Endothelial cell of umbilical vein (primary cell): ENCODE measurements around the gene RBM4B. TPM values are rescaled to one million over a fixed set of nuclear protein-coding genes. Genes with fewer than 3 reads are reported as not detected.

Experiments used
- BruUV-seq: library from RNA; stranded (reverse); fragments of 400-500 nt; replicated peaks from 2 replicates; lab custom pipeline; 2021; lab: Mats Ljungman, UMichigan
- CTCF ChIA-PET: fragments of 300-600, 350-600 bp; sonication (Branson Sonifier 250); formaldehyde crosslinking; loops from one replicate; lab custom pipeline; 2021; ENCODE audit warnings: antibody characterized with exemption, inconsistent platforms; lab: Charles Lee
- POLR2A ChIA-PET: fragments of 300-600, 350-600 bp; sonication (Branson Sonifier 250); formaldehyde crosslinking; loops from one replicate; lab custom pipeline; 2021; ENCODE audit warnings: antibody characterized with exemption, inconsistent platforms; lab: Charles Lee
- DNase-seq: peaks from one replicate; pipeline ENCODE4 v3.0.0-alpha.2; 2011; ENCODE audit warnings: low read depth, low spot score
- FAIRE-seq: peaks from 2 replicates; lab custom pipeline; 2011; peaks lifted over from hg19 to GRCh38; lab: Jason Lieb, UNC
- H2AFZ ChIP-seq: 2 replicates; pipeline ENCODE4 v1.6.0; 2012; ENCODE audit warnings: low read depth, low read length, control low read depth, inconsistent platforms
- H3K27ac ChIP-seq: 2 replicates; pipeline ENCODE4 v1.5.1; 2011; ENCODE audit warnings: low read depth, mild to moderate bottlenecking, control low read depth, low read length, moderate library complexity; ENCODE audit not compliant: insufficient read depth
- H3K27me3 ChIP-seq, 2 experiments: 2 replicates each; pipeline versions ENCODE4 v1.6.0 to v1.6.1; 2011; ENCODE audit warnings: low read length in 2 of 2, mixed read lengths in 1 of 2; ENCODE audit not compliant: control insufficient read depth in 2 of 2, insufficient read depth in 2 of 2
- H3K36me3 ChIP-seq, 2 experiments: 2 replicates in 1 of 2; 3 replicates in 1 of 2; pipeline ENCODE4 v1.5.1; 2011; ENCODE audit warnings: low read length in 2 of 2, mild to moderate bottlenecking in 1 of 2, moderate library complexity in 1 of 2; ENCODE audit not compliant: control insufficient read depth in 2 of 2, insufficient read depth in 2 of 2; ENCODE audit errors: extremely low read depth in 1 of 2
- H3K4me1 ChIP-seq: 3 replicates; pipeline ENCODE4 v1.5.1; 2011; ENCODE audit warnings: mild to moderate bottlenecking, low read length; ENCODE audit not compliant: control insufficient read depth, insufficient read depth; ENCODE audit errors: extremely low read depth
- H3K4me2 ChIP-seq: 2 replicates; pipeline ENCODE4 v1.6.1; 2011; ENCODE audit warnings: low read length, control low read depth, mixed read lengths; ENCODE audit not compliant: insufficient read depth
- H3K4me3 ChIP-seq, 3 experiments: fragments of 200-600 bp in 1 of 3; sonication (generic), shearing (Covaris generic) in 1 of 3; replicated peaks in 1 of 3; 2 replicates each; pipeline ENCODE4 v1.5.1; 2011 to 2016; ENCODE audit warnings: control low read depth in 3 of 3, low read length in 3 of 3, mild to moderate bottlenecking in 2 of 3, inconsistent platforms in 1 of 3, low read depth in 1 of 3, moderate library complexity in 1 of 3; ENCODE audit not compliant: insufficient read depth in 1 of 3
- H3K79me2 ChIP-seq: 2 replicates; pipeline ENCODE4 v1.6.0; 2012; ENCODE audit warnings: low read length, inconsistent platforms; ENCODE audit not compliant: control insufficient read depth, insufficient read depth
- H3K9ac ChIP-seq: replicated peaks from 2 replicates; pipeline ENCODE3; 2011; ENCODE audit warnings: low read length, control low read depth; ENCODE audit not compliant: insufficient read depth; ENCODE audit errors: extremely low read depth
- H3K9me1 ChIP-seq: replicated peaks from 3 replicates; pipeline ENCODE4 v1.6.0; 2011; ENCODE audit warnings: mild to moderate bottlenecking, low read length; ENCODE audit not compliant: control insufficient read depth, insufficient read depth; ENCODE audit errors: extremely low read depth
- H3K9me3 ChIP-seq: replicated peaks from 2 replicates; pipeline ENCODE4 v1.5.1; 2012; ENCODE audit warnings: low read length, inconsistent platforms; ENCODE audit not compliant: control insufficient read depth, insufficient read depth
- H4K20me1 ChIP-seq: replicated peaks from 2 replicates; pipeline ENCODE3; 2011; ENCODE audit warnings: mild to moderate bottlenecking, low read length; ENCODE audit not compliant: control insufficient read depth, insufficient read depth; ENCODE audit errors: extremely low read depth
- EZH2 ChIP-seq: IDR thresholded peaks from 2 replicates; pipeline ENCODE4 v1.6.1; 2012; ENCODE audit warnings: borderline replicate concordance, low read depth, mild to moderate bottlenecking, moderate library complexity, low read length, inconsistent platforms; ENCODE audit not compliant: severe bottlenecking
- FOS ChIP-seq: IDR thresholded peaks from 2 replicates; pipeline ENCODE4 v1.6.1; 2011; ENCODE audit warnings: mild to moderate bottlenecking, low read length, moderate library complexity, borderline replicate concordance; ENCODE audit not compliant: insufficient read depth
- GATA2 ChIP-seq: IDR thresholded peaks from 2 replicates; pipeline ENCODE4 v1.7.0; 2011; ENCODE audit warnings: low read depth, mild to moderate bottlenecking, moderate library complexity, mixed read lengths, low read length; ENCODE audit not compliant: insufficient read length, insufficient read depth
- JUN ChIP-seq: IDR thresholded peaks from 2 replicates; pipeline ENCODE4 v1.6.1; 2011; ENCODE audit warnings: borderline replicate concordance, low read depth; ENCODE audit not compliant: insufficient read length, insufficient read depth
- dilution Hi-C: fragments of 300-500 bp; cut with MboI; formaldehyde crosslinking; loops from one replicate; pipeline ENCODE4 v1.15.0; 2019; ENCODE audit warnings: low sequenced_read_pairs; ENCODE audit not compliant: extremely low pct_ligation_motif_present
- intact Hi-C: fragments of 100-400 bp; cut with micrococcal nuclease; formaldehyde crosslinking; loops from one replicate; pipeline ENCODE4 v1.10.0; 2022
- polyA plus RNA-seq, 4 experiments: library from polyadenylated mRNA; depleted of rRNA in 3 of 4; stranded (reverse) in 3 of 4; unstranded in 1 of 4; fragments of >200 nt; gene quantifications; 2 replicates each; pipeline versions ENCODE4 v1.2.1 to v1.2.3, GENCODE V29; 2011 to 2012; ENCODE audit warnings: missing spikeins in 1 of 4
- total RNA-seq: library from RNA; stranded (reverse); gene quantifications from 2 replicates; pipeline ENCODE4 v1.2.3, GENCODE V29; 2021

Gene RBM4B
- total and polyA plus RNA-seq, 2 donors (not counting 3 experiments of a cell fraction or from before 2014, with no cell fraction given): 22.2 to 31.2 TPM

DNA sequence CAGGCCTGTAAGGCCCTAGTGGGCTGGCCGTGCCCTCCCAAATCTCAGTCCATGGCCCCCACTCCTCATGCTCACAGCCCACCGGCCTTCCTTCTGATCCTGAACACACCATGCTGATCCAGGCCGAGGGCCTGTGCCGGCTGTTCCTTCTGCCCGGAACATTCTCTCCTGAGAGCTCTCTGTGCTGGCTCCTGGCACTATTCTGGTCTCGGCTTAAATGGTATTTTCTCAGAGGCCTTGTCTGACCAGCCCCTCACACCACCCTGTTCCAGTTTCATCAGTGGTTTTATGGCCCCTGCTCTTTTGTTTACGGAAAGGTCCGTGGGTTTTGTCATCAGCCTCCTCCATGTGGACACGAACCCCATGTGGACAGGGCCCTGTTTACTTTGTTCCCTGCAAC is 29.3 kb upstream of the RBM4B start:
- TF ChIP-seq FOS: no peak
- no peak overlapping the region for H3K4me3 ChIP-seq
- H3K36me3 ChIP-seq: no peaks in the 10 kb centered on the region
- no peaks in the 10 kb centered on the region for H3K4me1 ChIP-seq
- H3K9me3 ChIP-seq: no peaks in the 10 kb centered on the region
- no peak for DNase-seq
- CTCF ChIA-PET: no interaction called here
- no peaks in the 10 kb centered on the region for H4K20me1 ChIP-seq
- no peak overlapping the region for H2AFZ ChIP-seq
- dilution Hi-C loops: no loop called here
- H3K9ac ChIP-seq: no peak overlapping the region
- no peak overlapping the region for H3K4me2 ChIP-seq
- intact Hi-C loops: no loop called here
- FAIRE-seq: no peak
- H3K27ac ChIP-seq: no peak overlapping the region
- no peaks in the 10 kb centered on the region for H3K9me1 ChIP-seq
- no peaks in the 10 kb centered on the region for H3K27me3 ChIP-seq
- POLR2A ChIA-PET: no interaction called here
- no TSS peak for BruUV-seq
- H3K79me2 ChIP-seq: no peaks in the 10 kb centered on the region

DNA sequence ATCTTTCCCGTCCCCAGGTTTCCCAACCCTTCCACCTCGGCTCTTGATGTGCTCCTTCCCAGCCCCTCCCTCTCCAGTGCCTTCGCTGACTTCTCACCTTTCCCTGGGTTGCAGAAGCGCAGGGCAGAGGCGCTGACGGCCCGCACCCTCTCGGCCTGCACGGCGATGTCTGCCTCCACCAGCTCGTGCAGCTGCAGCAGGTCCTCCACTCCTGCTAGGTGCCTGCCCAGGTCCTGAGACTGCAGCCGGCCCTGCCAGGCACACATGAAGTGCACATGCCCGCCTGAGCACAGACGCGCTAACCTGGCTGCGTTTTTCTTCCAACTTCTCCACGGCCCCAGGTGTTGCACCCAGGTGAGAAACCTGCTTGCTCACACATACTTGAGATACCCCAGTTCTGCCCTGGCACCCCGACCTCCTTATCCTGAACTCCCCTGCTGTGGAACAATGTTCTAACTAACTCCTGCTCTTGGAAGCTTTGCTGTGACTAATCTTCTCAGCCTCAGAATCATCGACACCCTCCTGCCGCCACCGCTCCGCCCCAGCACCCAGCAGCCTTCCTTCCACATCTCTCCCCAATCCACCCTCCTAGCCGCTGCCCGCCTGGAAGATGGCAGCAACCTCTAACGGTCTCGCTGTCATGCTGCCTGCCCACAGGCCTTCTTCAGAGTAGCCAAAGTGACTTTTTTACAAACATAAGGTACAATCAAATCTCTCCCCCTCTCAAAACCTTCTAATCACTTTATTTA is 28.1 kb upstream of the RBM4B start:
- H3K79me2 ChIP-seq: no peaks in the 10 kb centered on the region
- H3K9me1 ChIP-seq: no peaks in the 10 kb centered on the region
- no peak overlapping the region for H2AFZ ChIP-seq
- FAIRE-seq (no peak), DNase-seq (no peak)
- BruUV-seq: no TSS peak
- no peak overlapping the region for H3K4me2 ChIP-seq
- no peaks in the 10 kb centered on the region for H3K9me3 ChIP-seq
- CTCF ChIA-PET: interaction anchor here (0.7 to 1.4 kb wide), 3 partner anchors 10 to 19 kb away, joined by 3 to 4 read pairs (median 3); no protein-coding TSS in a partner anchor
- H3K27me3 ChIP-seq: no peaks in the 10 kb centered on the region
- H3K9ac ChIP-seq: no peak overlapping the region
- no peak overlapping the region for H3K4me3 ChIP-seq
- H4K20me1 ChIP-seq: no peaks in the 10 kb centered on the region
- intact Hi-C loops (no loop called here), dilution Hi-C loops (no loop called here)
- H3K36me3 ChIP-seq: no peaks in the 10 kb centered on the region
- no peak overlapping the region for H3K27ac ChIP-seq
- TF ChIP-seq FOS: no peak
- no peak for TF ChIP-seq EZH2
- TF ChIP-seq JUN: no peak
- no peak for TF ChIP-seq GATA2
- POLR2A ChIA-PET: no interaction called here
- H3K4me1 ChIP-seq: no peaks in the 10 kb centered on the region
